Measurements from ENCODE around the gene PPFIBP1.

The PPFIBP1 gene

DNA sequence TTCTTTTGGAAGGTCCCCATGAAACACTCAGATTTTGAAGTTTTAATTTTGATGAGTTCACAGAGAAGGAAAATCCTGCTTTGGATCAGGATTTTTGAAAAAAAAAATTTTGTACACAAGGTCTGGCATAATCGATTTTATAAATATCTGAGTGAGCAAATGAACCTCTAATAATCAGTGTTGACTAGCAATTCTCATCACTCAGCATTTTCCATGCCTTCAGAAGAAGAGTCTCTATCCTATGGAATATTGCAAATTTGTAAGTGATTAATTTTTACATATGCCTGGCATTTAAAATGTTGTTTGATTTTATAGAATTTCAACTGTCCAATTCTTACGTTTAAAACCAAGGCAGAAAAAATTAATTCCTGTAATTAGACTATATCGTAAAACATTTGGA is 141.7 kb downstream of the PPFIBP1 start:
- no peaks in the 10 kb centered on the region for H3K4me1 Mint-ChIP-seq
- peaks cover 35 to 45% of the 10 kb centered on the region in 2 donors for H3K36me3 Mint-ChIP-seq
- H3K9me3 Mint-ChIP-seq: no peaks in the 10 kb centered on the region
- DNase-seq: no peak
- H3K27ac Mint-ChIP-seq: no peak overlapping the region
- ATAC-seq (replicated peaks): no peak
- H3K4me3 Mint-ChIP-seq: no peak overlapping the region
- no peaks in the 10 kb centered on the region for H3K27me3 Mint-ChIP-seq

DNA sequence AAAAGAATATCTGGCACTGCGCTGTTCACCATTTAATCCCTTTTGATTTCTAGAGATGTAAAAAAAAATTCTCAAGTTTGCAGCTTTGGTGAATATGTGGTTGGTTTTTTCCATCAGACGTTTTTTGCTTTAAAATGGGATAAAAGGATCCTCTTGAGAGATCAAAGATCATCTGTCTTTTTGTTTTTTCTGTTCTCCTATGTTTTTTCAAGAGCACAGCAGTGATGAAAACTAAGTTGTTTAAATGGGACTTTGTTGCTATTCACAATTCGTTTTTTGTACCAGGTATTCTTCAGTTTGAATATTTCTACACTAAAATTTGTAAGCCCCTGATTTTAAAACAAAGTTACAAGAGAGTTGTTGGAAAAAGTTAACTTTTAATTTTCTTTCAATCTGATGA is 142.5 kb downstream of the PPFIBP1 start:
- Mint-ChIP-seq H3K27me3 (no peaks in the 10 kb centered on the region), H3K27ac (no peak overlapping the region), H3K4me1 (no peaks in the 10 kb centered on the region), H3K36me3 (peaks cover 32 to 44% of the 10 kb centered on the region in 2 donors), H3K4me3 (no peak overlapping the region), H3K9me3 (no peaks in the 10 kb centered on the region)
- ATAC-seq (replicated peaks) (no peak), DNase-seq (no peak)

DNA sequence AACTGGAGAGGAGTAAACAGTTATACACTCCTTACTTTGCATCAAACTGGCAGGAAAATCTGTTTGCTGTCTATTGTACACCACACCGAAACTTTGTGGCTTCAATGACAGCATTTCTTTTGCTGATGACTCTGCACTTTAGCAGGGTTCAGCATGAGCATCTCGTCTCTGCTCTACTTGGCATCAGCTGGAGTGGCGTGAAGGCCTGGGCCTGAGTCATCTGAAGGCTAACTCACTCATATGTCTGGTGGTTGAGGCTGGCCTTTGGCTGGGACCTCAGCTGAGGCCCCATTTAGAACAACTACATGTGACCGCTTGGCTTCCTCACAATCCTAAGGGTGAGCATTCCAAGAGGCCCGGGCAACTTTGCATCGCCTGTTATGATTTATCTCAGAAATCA is 143.5 kb downstream of the PPFIBP1 start:
- no peak overlapping the region for H3K4me3 Mint-ChIP-seq
- DNase-seq: no peak

DNA sequence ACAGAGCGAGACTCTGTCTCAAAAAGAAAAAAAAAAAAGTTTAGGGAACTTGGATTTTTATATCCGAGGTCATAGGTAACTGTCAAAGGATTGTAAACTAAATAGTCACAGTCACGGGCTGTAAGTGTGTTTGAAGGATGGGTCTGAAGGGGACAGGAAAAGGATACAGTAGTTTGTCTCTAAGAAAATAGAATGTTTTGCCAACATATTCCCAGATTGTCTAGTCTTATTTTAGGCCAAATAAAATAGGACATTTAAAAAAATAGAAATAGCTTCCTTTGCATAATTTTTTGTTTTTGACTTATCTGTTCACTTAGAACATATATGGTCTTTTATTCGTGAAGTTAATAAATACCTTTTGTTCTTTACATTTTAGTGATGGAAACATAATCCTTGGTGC is 148.0 kb downstream of the PPFIBP1 start:
- Mint-ChIP-seq H3K36me3 (peaks cover 20 to 33% of the 10 kb centered on the region in 2 donors), H3K4me1 (no peaks in the 10 kb centered on the region), H3K27ac (peak overlapping the region; percentile 57), H3K27me3 (no peaks in the 10 kb centered on the region), H3K4me3 (no peak overlapping the region), H3K9me3 (no peaks in the 10 kb centered on the region)
- DNase-seq (no peak), ATAC-seq (replicated peaks) (no peak)

More for the DNA sequence above, 143.5 kb downstream of the PPFIBP1 start:
- no peak overlapping the region for H3K27ac Mint-ChIP-seq
- H3K27me3 Mint-ChIP-seq: no peaks in the 10 kb centered on the region
- peaks cover 31 to 44% of the 10 kb centered on the region in 2 donors for H3K36me3 Mint-ChIP-seq
- H3K4me1 Mint-ChIP-seq: no peaks in the 10 kb centered on the region
- no peaks in the 10 kb centered on the region for H3K9me3 Mint-ChIP-seq
- ATAC-seq (replicated peaks): no peak

DNA sequence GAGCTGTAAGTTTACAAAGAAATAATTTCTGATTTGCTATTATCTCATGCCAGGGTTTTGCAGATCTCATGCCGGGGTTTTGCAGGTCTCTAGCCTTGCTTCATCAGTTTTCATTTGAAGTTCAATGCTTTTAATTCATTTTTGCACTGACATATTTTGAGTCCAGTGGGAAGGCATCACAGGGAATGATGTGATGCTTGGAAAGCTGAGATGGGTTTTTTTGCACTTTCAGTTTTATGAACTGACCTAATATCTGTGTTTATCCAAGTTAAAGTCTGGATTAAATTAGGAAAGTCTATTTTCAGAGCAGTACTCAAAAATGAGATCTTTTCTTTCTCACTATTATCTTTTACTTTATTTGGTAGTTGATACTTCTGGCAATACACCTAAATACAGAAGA is 148.6 kb downstream of the PPFIBP1 start:
- Mint-ChIP-seq H3K4me3 (no peak overlapping the region), H3K9me3 (no peaks in the 10 kb centered on the region), H3K4me1 (no peaks in the 10 kb centered on the region), H3K27me3 (no peaks in the 10 kb centered on the region), H3K36me3 (peaks cover 16 to 35% of the 10 kb centered on the region in 2 donors), H3K27ac (no peak overlapping the region)
- ATAC-seq (replicated peaks) (no peak), DNase-seq (no peak)

DNA sequence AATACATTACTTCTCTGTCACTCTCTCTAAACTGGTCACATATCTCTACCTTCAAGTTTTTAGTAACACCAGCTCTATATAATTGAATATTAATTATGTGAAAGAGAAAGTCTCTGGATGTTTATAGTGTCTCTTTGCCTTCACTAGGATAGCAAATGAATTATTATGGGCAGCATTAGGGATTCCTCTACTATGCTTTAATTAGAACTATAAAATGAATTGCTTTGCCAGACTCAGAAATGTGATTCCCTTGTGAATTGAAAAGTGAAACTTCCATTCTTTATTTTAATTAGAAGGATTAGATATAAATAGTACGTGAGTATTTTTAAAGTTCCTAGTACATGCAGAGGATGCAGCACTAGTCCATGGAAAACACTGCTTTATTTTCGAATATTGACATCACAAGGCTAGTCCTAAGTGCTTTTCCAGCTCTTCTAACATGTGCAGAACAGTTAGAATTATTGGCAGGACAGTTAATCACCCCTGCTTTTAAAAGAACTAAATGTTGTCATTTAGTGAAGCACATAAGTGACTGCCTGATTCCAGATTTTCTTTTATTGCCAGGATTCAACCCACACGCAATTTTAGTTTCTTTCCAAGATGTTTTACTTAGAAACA is 149.2 kb downstream of the PPFIBP1 start:
- Mint-ChIP-seq H3K4me3 (no peak overlapping the region), H3K27me3 (no peaks in the 10 kb centered on the region), H3K27ac (no peak overlapping the region), H3K36me3 (peaks cover 18 to 30% of the 10 kb centered on the region in 2 donors), H3K9me3 (no peaks in the 10 kb centered on the region), H3K4me1 (no peaks in the 10 kb centered on the region)
- DNase-seq (no peak), ATAC-seq (replicated peaks) (no peak)

DNA sequence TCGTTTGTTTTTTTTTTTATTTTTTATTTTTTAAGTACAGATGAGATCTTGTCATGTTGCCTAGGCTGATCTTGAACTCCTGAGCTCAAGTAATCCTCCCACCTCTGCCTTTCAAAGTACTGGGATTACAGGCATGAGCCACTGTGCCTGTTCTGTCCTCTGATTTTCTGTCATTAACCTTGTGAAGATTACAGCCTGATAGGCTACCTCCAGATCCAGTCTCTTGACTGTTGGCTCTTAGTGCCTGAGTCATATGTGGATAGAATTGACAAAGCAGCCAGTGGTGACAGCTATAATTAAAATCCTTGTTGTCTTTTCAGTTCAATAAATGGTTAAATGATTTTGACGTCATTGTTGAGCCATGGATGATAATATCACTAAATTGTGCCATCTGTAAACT is 151.0 kb downstream of the PPFIBP1 start:
- H3K4me3 Mint-ChIP-seq: no peak overlapping the region
- ATAC-seq (replicated peaks) (no peak), DNase-seq (no peak)
- H3K27me3 Mint-ChIP-seq: no peaks in the 10 kb centered on the region
- H3K9me3 Mint-ChIP-seq: no peaks in the 10 kb centered on the region
- H3K36me3 Mint-ChIP-seq: peaks cover 20 to 36% of the 10 kb centered on the region in 2 donors
- H3K27ac Mint-ChIP-seq: no peak overlapping the region
- no peaks in the 10 kb centered on the region for H3K4me1 Mint-ChIP-seq

DNA sequence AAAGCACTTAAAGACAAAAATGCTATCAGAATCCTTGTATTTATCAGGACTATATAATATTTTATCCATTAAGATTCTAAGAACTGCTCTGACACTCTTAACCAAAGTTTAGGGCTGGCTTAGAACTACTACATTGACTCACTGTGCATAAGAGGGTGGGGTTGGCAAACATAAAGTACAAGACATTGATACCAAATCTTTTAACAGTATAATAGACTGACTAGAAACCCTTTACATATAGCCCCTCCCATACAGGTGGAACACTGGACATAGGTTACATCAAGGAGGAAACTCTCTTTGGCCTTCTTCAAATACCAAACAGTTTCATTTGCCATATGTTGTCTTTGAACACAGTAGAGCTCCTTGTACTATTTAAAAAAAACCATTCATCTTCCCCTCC is 156.6 kb downstream of the PPFIBP1 start:
- Mint-ChIP-seq H3K4me1 (no peaks in the 10 kb centered on the region), H3K9me3 (no peaks in the 10 kb centered on the region), H3K36me3 (peaks cover 13 to 38% of the 10 kb centered on the region in 2 donors), H3K4me3 (no peak overlapping the region), H3K27ac (no peak overlapping the region), H3K27me3 (no peaks in the 10 kb centered on the region)
- ATAC-seq (replicated peaks) (no peak), DNase-seq (no peak)

DNA sequence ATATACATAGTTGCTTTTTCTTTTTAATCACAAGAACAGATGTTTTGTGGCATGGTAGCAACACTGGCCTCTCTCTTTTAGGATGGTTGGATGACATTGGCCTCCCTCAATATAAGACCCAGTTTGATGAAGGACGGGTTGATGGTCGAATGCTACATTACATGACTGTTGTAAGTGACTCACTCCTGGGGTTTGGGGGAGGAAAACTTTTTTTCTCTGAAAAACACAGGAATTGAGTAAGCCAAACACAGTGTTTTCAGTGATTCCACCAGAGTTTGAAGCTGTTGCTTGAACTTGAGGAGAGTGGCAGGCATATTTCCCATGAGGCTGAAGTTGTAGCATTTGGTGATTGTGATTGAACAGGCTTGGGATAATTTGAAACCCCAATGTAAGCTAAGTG is 158.5 kb downstream of the PPFIBP1 start:
- Mint-ChIP-seq H3K36me3 (peaks cover 17 to 36% of the 10 kb centered on the region in 2 donors), H3K4me1 (no peaks in the 10 kb centered on the region), H3K27me3 (no peaks in the 10 kb centered on the region), H3K4me3 (no peak overlapping the region), H3K27ac (no peak overlapping the region), H3K9me3 (no peaks in the 10 kb centered on the region)
- ATAC-seq (replicated peaks) (no peak), DNase-seq (no peak)

DNA sequence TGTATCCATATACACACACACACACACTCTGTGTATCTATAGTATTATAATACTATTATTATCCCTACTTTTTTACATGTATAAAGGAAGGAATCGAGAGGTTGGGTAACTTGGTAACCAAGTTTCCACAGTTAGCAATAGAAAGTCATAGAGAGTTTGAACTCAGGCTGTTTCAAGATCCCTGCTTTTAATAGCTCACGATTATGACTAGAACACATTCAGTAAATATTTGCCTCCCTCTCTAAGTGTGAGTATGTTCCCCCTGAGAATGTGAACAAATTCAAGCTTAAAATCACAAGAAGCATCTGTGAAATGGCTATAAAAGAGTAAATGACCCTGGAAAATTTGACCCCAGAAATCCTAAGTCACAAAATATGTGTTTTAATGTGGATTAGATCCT is 161.3 kb downstream of the PPFIBP1 start:
- no peaks in the 10 kb centered on the region for H3K9me3 Mint-ChIP-seq

DNA sequence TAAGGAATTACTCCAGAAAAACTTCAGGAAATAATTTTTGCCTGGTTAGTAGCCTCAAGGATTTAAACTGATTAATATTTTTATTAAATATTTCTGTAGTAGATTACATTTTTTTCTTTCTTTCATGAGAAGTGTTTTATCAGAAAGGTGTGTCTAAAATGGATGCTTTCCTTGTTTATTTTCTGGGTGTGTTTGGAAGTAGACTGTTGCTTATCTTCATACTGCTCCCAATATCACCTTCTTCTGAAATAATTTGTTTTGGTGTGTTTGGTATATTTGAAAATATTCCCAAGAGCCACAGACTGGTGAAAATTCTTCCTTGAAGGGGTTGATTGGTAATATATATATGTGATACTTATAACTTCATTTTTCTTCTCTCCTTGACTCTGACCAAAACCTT is 162.1 kb downstream of the PPFIBP1 start:
- Mint-ChIP-seq H3K27ac (no peak overlapping the region), H3K9me3 (no peaks in the 10 kb centered on the region), H3K4me3 (no peak overlapping the region), H3K36me3 (peaks cover 26 to 33% of the 10 kb centered on the region in 2 donors), H3K4me1 (peaks cover 6 to 8% of the 10 kb centered on the region in 2 donors), H3K27me3 (no peaks in the 10 kb centered on the region)
- DNase-seq (no peak), ATAC-seq (replicated peaks) (no peak)

More for the DNA sequence above, 161.3 kb downstream of the PPFIBP1 start:
- no peak for ATAC-seq (replicated peaks)
- Mint-ChIP-seq H3K4me1 (peaks cover 6 to 8% of the 10 kb centered on the region in 2 donors), H3K27me3 (no peaks in the 10 kb centered on the region), H3K4me3 (no peak overlapping the region), H3K36me3 (peaks cover 26 to 29% of the 10 kb centered on the region in 2 donors), H3K27ac (no peak overlapping the region)
- DNase-seq: no peak

DNA sequence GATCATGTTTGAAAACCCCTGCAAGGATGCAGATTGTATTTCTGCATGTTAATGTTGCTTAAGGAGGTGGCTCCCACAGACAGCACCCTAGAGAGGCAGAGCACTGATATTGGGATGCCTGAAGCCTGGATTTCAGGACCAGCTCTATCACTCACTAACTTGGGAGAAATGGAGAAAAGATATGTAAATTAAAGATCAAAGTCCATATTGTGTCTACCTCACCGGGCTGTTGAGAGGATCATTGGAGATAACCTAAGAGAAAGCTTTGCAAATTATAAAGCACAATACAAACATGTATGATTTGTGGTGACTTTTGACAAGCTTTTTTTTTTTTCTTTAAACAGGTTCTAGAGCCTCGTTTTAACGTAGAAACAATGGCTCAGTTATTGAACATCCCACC is 164.7 kb downstream of the PPFIBP1 start:
- Mint-ChIP-seq H3K4me3 (no peak overlapping the region), H3K27me3 (no peaks in the 10 kb centered on the region), H3K27ac (no peak overlapping the region), H3K4me1 (peaks cover 6 to 8% of the 10 kb centered on the region in 2 donors), H3K36me3 (peaks cover 28 to 38% of the 10 kb centered on the region in 2 donors), H3K9me3 (no peaks in the 10 kb centered on the region)
- ATAC-seq (replicated peaks) (no peak), DNase-seq (no peak)

DNA sequence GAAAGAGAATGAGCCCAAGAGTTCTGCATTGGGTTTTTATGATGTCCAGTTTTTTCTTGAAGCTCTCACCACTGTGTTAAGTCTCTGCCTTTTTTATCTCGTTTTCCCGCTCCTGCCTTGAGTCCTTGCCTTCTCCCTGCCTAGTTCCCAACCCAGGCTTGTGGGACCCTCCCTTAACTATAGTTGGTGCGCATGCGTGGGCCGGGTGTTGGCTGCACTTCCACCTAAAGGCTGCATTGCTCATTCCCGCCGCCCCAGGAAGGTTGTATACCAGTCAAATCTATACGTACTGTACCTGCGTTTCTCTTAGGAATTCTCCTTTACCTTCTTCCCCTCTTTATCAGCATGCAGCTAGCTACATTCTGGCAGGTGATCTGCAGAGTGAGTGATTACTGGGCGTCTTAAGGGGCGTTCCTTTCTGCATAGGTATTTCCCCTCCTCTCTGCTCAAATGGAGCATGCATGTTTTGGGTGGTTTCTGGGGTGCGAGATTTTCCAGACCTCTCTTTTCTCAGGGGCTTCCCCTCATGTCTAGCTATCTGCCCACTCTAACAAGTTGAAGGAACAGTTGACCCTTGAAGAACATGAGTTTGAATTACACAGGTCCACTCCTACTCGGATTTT is 165.7 kb downstream of the PPFIBP1 start:
- H3K36me3 Mint-ChIP-seq: peaks cover 28 to 38% of the 10 kb centered on the region in 2 donors
- H3K9me3 Mint-ChIP-seq: no peaks in the 10 kb centered on the region
- H3K27ac Mint-ChIP-seq: no peak overlapping the region
- H3K4me1 Mint-ChIP-seq: peaks cover 6 to 8% of the 10 kb centered on the region in 2 donors
- no peaks in the 10 kb centered on the region for H3K27me3 Mint-ChIP-seq
- H3K4me3 Mint-ChIP-seq: no peak overlapping the region
- peak; percentile 33 to 62 for ATAC-seq (replicated peaks)
- no peak for DNase-seq

DNA sequence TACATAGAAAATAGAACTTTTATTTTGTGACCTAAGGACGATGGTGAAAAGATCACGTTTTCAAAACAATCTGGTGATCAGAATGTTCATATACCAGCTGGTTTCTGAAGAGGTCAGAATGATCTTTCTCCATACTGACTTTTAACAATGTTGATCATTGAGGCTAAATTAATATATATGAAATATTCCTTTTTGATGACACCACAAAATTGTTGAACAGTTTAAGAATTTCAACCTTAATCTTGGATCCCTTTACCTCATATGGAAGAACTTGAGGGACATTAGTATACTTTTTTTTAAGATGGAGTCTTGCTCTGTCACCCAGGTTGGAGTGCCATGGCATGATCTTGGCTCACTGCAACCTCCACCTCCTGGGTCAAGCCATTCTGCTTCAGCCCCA is 169.4 kb downstream of the PPFIBP1 start:
- no peak overlapping the region for H3K27ac Mint-ChIP-seq
- DNase-seq (no peak), ATAC-seq (replicated peaks) (no peak)
- H3K36me3 Mint-ChIP-seq: peaks cover 18 to 43% of the 10 kb centered on the region in 2 donors
- no peaks in the 10 kb centered on the region for H3K27me3 Mint-ChIP-seq
- H3K4me1 Mint-ChIP-seq: peaks cover 6 to 8% of the 10 kb centered on the region in 2 donors
- no peak overlapping the region for H3K4me3 Mint-ChIP-seq
- H3K9me3 Mint-ChIP-seq: no peaks in the 10 kb centered on the region

DNA sequence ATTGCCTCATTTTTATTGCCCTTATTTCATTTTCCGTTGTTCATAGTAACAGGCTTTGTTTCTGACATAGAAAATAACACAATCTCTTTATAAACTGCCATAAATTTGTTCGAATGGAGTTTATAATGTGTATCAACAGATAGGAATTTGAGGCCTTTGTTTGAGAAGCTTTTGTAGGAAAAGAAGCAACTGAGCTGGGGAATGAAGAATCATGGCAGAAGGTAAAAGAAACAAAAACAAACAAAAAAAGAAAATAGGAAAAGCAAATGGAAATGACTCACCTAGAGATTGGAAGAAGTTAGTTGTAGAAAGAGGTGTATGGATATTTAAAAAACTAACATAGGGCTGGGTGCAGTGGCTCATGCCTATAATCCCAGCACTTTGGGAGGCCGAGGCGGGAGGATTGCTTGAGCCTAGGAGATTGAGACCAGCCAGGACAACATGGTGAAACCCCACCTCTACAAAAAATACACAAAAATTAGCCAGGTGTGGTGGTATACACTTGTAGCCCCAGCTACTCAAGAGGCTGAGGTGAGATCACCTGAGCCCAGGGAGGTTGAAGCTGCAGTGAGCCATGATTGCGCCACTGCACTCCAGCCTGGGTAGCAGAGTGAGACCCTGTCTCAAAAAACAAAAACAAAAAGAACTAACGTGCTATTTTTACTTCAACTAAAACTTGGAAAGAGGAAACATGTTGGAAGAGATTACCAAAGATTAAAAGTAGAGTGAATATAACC is 171.7 kb downstream of the PPFIBP1 start:
- Mint-ChIP-seq H3K9me3 (no peaks in the 10 kb centered on the region), H3K27me3 (no peaks in the 10 kb centered on the region), H3K27ac (no peak overlapping the region), H3K4me1 (no peaks in the 10 kb centered on the region), H3K4me3 (no peak overlapping the region), H3K36me3 (peaks cover 4 to 30% of the 10 kb centered on the region in 2 donors)
- ATAC-seq (replicated peaks): no peak
- no peak for DNase-seq
